ENCODE data around the gene AIM2.

- TF ChIP-seq CTCF (conservative IDR thresholded peaks at IDR 0.05) (no peak), EZH2 (IDR thresholded peaks at IDR 0.05; ENCODE audit: low read depth) (no peak)
Measured at GRCh38 chr1:159030877-159031447, 45.6 kb downstream of the AIM2 start.

Data from PC-9 (cell line).